Choroid plexus epithelial cell (primary cell): ENCODE results near the gene SPATS2L.

Experiments
- DNase-seq: peaks from one replicate; pipeline ENCODE4 v3.0.0-alpha.2; 2010; ENCODE audit warnings: low read depth
- H3K4me3 ChIP-seq: 2 replicates; pipeline ENCODE4 v1.5.1; 2011; ENCODE audit warnings: low read depth, mild to moderate bottlenecking, control low read depth, low read length, moderate library complexity
- CTCF ChIP-seq: conservative IDR thresholded peaks from 2 replicates; pipeline ENCODE4 v1.5.1; 2011; ENCODE audit warnings: low read depth, mild to moderate bottlenecking, control low read depth, inconsistent platforms, low read length, moderate library complexity

SPATS2L gene

GRCh38 chr2:200422532-200423261, 116.2 kb downstream of the SPATS2L start:
- DNase-seq, result no peak
- peak; percentile 26 for TF ChIP-seq CTCF
- H3K4me3 ChIP-seq, result no peak overlapping the region

GRCh38 chr2:200423541-200423940, 117.0 kb downstream of the SPATS2L start:
- H3K4me3 ChIP-seq, result no peak overlapping the region
- TF ChIP-seq CTCF, result no peak
- no peak for DNase-seq

DNA sequence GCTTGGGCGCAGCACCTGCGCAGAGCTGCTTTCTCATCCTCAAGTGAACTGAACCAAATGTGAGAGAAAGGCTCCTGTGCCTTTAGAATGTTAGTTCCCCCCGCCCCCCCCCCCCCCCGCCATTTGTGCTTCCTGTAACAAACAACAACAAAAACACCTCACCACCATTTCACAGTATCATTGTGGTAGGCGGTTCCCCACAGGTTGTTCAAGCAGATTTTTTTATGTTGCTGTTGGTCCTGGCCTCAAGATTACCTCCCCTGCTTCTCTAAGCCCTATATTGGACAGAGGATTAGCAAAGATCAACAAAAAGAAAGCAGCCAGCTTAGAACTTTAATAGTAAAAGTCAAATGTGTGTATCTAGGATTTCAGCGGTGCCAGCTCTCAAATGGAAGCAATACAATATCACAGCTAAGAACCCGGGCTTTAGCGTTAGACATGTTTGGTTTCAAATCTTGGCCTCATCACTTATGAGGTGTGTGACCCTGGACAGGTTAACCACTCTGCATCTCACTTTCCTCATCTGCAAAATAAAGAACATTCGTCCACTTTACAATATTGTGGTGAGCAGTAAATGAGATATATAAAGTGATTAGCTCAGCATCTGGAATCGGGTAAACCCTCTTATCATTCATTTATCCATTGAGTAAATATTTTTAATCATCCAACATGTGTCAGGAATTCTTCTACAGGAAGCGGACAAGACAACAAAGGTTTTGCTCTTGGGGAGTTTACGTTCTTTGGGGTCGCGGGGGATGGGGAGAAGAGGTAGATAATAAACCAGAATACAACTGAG, 118.7 kb downstream of the SPATS2L start:
- DNase-seq, result no peak
- TF ChIP-seq CTCF, result no peak
- H3K4me3 ChIP-seq, result no peak overlapping the region

GRCh38 chr2:200426754-200427153, 120.3 kb downstream of the SPATS2L start:
- H3K4me3 ChIP-seq, result no peak overlapping the region
- no peak for DNase-seq
- no peak for TF ChIP-seq CTCF

- DNase-seq, result no peak
- TF ChIP-seq CTCF, result no peak
- H3K4me3 ChIP-seq, result no peak overlapping the region
Observed at GRCh38 chr2:200428961-200429665, 122.6 kb downstream of the SPATS2L start.

- DNase-seq, result no peak
- no peak for TF ChIP-seq CTCF
- no peak overlapping the region for H3K4me3 ChIP-seq
Observed at GRCh38 chr2:200430017-200430416, 123.5 kb downstream of the SPATS2L start.
